ENCODE measurements around the gene ASNSD1.
"Not testable (repeated sequence)": the region's sequence is repeated elsewhere in the genome, so short reads cannot be mapped to it uniquely, and the experiment has no call there.

ASNSD1 gene

DNA sequence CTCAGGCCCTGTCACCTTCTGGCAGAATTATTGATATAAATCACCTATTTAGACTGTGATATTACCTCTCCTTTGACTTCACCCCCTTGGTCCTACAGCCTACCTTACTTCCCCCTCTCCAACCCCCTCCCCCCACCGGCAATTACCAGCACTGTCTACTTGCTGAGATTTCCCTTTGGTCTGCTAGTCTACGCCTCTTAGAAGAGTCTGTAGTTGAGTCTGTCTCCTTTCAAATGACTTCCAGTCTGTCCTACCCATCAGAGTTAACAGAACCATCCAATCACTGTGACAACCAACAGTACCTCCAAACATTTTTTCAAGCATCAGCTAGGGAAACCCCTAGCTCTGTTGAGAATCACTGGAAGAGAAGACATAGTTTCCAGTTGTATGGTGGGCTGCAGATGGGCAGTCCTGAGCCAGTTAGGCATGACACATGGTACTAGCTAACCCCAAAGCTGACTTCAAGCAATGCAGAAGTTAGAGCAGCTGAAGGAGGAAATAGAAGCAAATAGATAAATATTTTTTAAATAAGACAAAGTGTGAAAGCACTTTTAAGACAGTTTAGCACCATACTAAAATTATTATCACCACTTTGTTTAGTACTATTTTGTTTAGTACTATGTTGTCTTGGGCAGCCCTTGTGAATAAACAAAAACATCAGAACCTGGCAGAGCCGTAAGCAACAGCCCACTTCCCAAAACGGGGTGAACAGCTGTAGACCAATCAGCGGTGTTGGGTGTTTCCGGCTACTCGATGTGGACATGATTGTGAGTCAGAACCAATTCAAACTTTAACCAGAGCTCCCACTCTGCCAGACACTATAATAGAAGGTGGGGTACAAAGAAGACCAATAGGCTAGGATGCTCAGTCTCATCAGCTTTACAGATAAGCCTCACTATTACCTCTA, 2.7 kb upstream of the ASNSD1 start:
- in situ Hi-C loops (cut with HindIII; ENCODE audit: low sequenced_read_pairs): no loop called here
- no peak for DNase-seq (ENCODE audit: low read depth)
- no peak overlapping the region for H3K4me3 ChIP-seq (ENCODE audit: low read depth, low read length)
- no peak for TF ChIP-seq CTCF (IDR thresholded peaks at IDR 0.05; ENCODE audit: low read depth, low read length, missing control alignments)

GRCh38 chr2:189659734-189660133, 1.5 kb upstream of the ASNSD1 start:
- TF ChIP-seq CTCF (IDR thresholded peaks at IDR 0.05; ENCODE audit: low read depth, low read length, missing control alignments): no peak
- DNase-seq (ENCODE audit: low read depth): no peak
- no peak overlapping the region for H3K4me3 ChIP-seq (ENCODE audit: low read depth, low read length)
- in situ Hi-C loops (cut with HindIII; ENCODE audit: low sequenced_read_pairs): no loop called here

- no peak overlapping the region for H3K4me3 ChIP-seq (ENCODE audit: low read depth, low read length)
- no peak for DNase-seq (ENCODE audit: low read depth)
- in situ Hi-C loops (cut with HindIII; ENCODE audit: low sequenced_read_pairs): no loop called here
- no peak for TF ChIP-seq CTCF (IDR thresholded peaks at IDR 0.05; ENCODE audit: low read depth, low read length, missing control alignments)
Measured at GRCh38 chr2:189660803-189661147, 484 bp upstream of the ASNSD1 start.

GRCh38 chr2:189661957-189662321, 680 bp downstream of the ASNSD1 start:
- in situ Hi-C loops (cut with HindIII; ENCODE audit: low sequenced_read_pairs): no loop called here
- TF ChIP-seq CTCF (IDR thresholded peaks at IDR 0.05; ENCODE audit: low read depth, low read length, missing control alignments): no peak
- H3K4me3 ChIP-seq (ENCODE audit: low read depth, low read length): peak overlapping the region; percentile 84
- DNase-seq (ENCODE audit: low read depth): no peak

GRCh38 chr2:189662669-189663226, 1.5 kb downstream of the ASNSD1 start:
- DNase-seq (ENCODE audit: low read depth): no peak
- peak overlapping the region; percentile 84 for H3K4me3 ChIP-seq (ENCODE audit: low read depth, low read length)
- no peak for TF ChIP-seq CTCF (IDR thresholded peaks at IDR 0.05; ENCODE audit: low read depth, low read length, missing control alignments)
- in situ Hi-C loops (cut with HindIII; ENCODE audit: low sequenced_read_pairs): no loop called here

- H3K4me3 ChIP-seq (ENCODE audit: low read depth, low read length); in situ Hi-C loops (cut with HindIII; ENCODE audit: low sequenced_read_pairs); DNase-seq (ENCODE audit: low read depth): not testable (repeated sequence)
Measured at GRCh38 chr2:189663319-189663718, 2.1 kb downstream of the ASNSD1 start.

DNA sequence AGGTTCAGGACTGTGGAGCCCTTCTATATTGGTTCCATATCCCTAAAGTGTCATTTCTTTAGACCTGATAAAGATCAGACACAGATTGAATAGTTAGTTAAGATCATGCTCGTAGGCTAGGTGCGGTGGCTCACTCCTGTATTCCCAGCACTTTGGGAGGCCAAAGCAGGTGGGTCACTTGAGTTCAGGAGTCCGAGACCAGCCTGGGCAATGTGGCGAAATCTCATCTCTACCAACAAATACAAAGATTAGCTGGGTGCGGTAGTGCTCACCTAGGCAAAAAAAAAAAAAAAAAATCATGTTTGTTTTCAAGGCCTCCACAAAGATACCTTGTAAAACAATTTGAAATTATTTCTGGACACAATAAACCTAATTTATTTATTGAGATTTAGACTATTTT, 8.7 kb downstream of the ASNSD1 start:
- TF ChIP-seq CTCF (IDR thresholded peaks at IDR 0.05; ENCODE audit: low read depth, low read length, missing control alignments): no peak
- no peak for DNase-seq (ENCODE audit: low read depth)
- H3K4me3 ChIP-seq (ENCODE audit: low read depth, low read length): no peak overlapping the region
- in situ Hi-C loops (cut with HindIII; ENCODE audit: low sequenced_read_pairs): no loop called here

Measured in astrocyte of the cerebellum (primary cell).